Caco-2 (cell line): ENCODE measurements around the gene WDPCP. TPM values are rescaled to one million over a fixed set of nuclear protein-coding genes. Genes with fewer than 3 reads are reported as not detected.
A peak's percentile ranks its signal among the peaks of the same experiment; 100 is the strongest.

Source experiments
- BruUV-seq: library from RNA; stranded (reverse); fragments of 400-500 nt; replicated peaks from 2 replicates; lab custom pipeline; 2021; lab: Mats Ljungman, UMichigan
- CTCF ChIA-PET: fragments of 300-600 bp; sonication (Branson Sonifier 250); formaldehyde crosslinking; loops from one replicate; lab custom pipeline; 2022; ENCODE audit warnings: antibody characterized with exemption; lab: Charles Lee
- POLR2A ChIA-PET: fragments of 300-600 bp; sonication (Branson Sonifier 250); formaldehyde crosslinking; loops from one replicate; lab custom pipeline; 2022; ENCODE audit warnings: antibody characterized with exemption; lab: Charles Lee
- DNase-seq, 2 experiments: peaks; one replicate each; pipeline versions ENCODE4 v3.0.0 to v3.0.0-alpha.2; 2020 to 2022
- H3K27me3 ChIP-seq: replicated peaks from 2 replicates; pipeline ENCODE4 v1.6.0; 2011; ENCODE audit warnings: low read length; ENCODE audit not compliant: control insufficient read depth, insufficient read depth
- H3K36me3 ChIP-seq: 2 replicates; pipeline ENCODE4 v1.5.1; 2011; ENCODE audit warnings: low read length; ENCODE audit not compliant: control insufficient read depth, insufficient read depth
- H3K4me1 ChIP-seq: fragments of 250-450 bp; sonication (Bioruptor Pico); 2 replicates; pipeline ENCODE4 v1.5.1; 2020; ENCODE audit warnings: mild to moderate bottlenecking
- H3K4me3 ChIP-seq: 2 replicates; pipeline ENCODE4 v1.5.1; 2011; ENCODE audit warnings: low read depth, mild to moderate bottlenecking, control low read depth, low read length
- H3K9me3 ChIP-seq: fragments of 250-450 bp; sonication (Bioruptor Pico); 2 replicates; pipeline ENCODE4 v1.5.1; 2020; ENCODE audit warnings: mild to moderate bottlenecking, moderate library complexity
- H3K27ac Mint-ChIP-seq: one replicate; pipeline ENCODE4 v1.8.0; 2022; ENCODE audit warnings: mixed read lengths; ENCODE audit not compliant: unreplicated experiment
- H3K27me3 Mint-ChIP-seq: one replicate; pipeline ENCODE4 v1.8.0; 2022; ENCODE audit warnings: mixed read lengths; ENCODE audit not compliant: insufficient read depth, unreplicated experiment
- H3K36me3 Mint-ChIP-seq: one replicate; pipeline ENCODE4 v1.8.0; 2022; ENCODE audit warnings: mild to moderate bottlenecking, mixed read lengths; ENCODE audit not compliant: insufficient read depth, unreplicated experiment
- H3K4me1 Mint-ChIP-seq: one replicate; pipeline ENCODE4 v1.8.0; 2022; ENCODE audit warnings: low read depth, mixed read lengths; ENCODE audit not compliant: unreplicated experiment
- H3K4me3 Mint-ChIP-seq: one replicate; pipeline ENCODE4 v1.8.0; 2022; ENCODE audit warnings: mild to moderate bottlenecking, moderate library complexity, mixed read lengths; ENCODE audit not compliant: unreplicated experiment
- H3K9me3 Mint-ChIP-seq: one replicate; pipeline ENCODE4 v1.8.0; 2022; ENCODE audit warnings: mixed read lengths; ENCODE audit not compliant: unreplicated experiment
- intact Hi-C: fragments of 100-400 bp; cut with micrococcal nuclease; formaldehyde crosslinking; loops from one replicate; pipeline ENCODE4 v1.10.0; 2022; ENCODE audit not compliant: unreplicated experiment
- total RNA-seq: library from RNA; stranded (reverse); gene quantifications from 2 replicates; pipeline ENCODE4 v1.2.3, GENCODE V29; 2022
- TF ChIP-seq, protein P1 (sequence below), 2 experiments: fragments of 200-600 bp in 1 of 2; IDR thresholded peaks; 1 replicate in 1 of 2; 2 replicates in 1 of 2; pipeline versions ENCODE4 v1.5.1 to v1.8.0; 2011 to 2022; ENCODE audit warnings: antibody characterized with exemption in 1 of 2, control low read depth in 1 of 2, inconsistent platforms in 1 of 2, low read depth in 1 of 2, low read length in 1 of 2, mild to moderate bottlenecking in 1 of 2, moderate library complexity in 1 of 2; ENCODE audit not compliant: insufficient read depth in 1 of 2, severe bottlenecking in 1 of 2, unreplicated experiment in 1 of 2

The WDPCP gene
- total RNA-seq, 1 experiment from 2014 or later: 16.2 TPM

DNA sequence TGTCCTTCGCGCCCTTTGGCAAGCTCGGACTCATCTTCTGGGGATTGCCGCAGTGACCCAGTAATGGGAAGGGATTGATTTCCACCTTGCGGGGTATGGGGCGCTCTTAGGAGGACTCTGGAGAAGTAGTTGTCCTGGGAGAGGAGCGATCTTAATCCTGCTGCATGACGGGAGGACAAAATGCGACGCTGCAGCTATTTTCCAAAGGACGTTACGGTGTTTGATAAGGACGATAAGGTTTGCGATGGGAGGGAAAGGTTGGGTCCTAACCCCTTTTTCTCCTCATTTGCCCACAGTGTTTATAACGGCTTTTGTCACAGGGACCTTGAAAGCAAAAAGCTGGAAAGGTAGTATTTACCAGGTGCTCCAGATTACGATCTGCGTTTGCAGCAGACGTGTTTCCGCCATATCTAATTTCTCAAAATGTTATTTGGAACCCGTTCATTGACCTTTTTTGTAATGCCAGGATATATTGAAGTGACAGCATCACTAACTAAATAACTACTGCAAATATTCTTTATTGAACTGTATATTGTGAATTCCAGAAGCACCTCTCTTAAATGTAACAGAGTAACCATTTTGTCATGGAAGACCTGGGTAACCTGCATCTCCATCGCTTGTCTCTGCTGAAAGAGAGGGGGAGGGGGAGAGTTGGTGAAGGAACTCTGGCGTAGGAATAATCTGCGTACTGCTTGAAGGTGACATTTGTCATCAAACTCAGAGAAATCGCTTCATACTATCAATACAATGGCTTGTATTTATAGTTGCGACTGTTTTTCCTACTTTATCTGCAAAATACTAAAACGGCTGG is 1.1 kb upstream of the WDPCP start:
- H3K4me3 Mint-ChIP-seq: peak overlapping the region; percentile 92
- intact Hi-C loops: loop anchor here (2.0 kb wide), 1 partner anchor 271 kb away; no protein-coding TSS in a partner anchor
- H3K27me3 Mint-ChIP-seq: no peaks in the 10 kb centered on the region
- POLR2A ChIA-PET: interaction anchor here (1.0 to 1.8 kb wide), 3 partner anchors 22 to 252 kb away, joined by 4 to 10 read pairs (median 8); partner anchors contain the start of gene UGP2
- no peaks in the 10 kb centered on the region for H3K9me3 Mint-ChIP-seq
- Histone ChIP-seq H3K9me3 (no peaks in the 10 kb centered on the region), H3K36me3 (no peaks in the 10 kb centered on the region), H3K4me1 (0 out of 2 replicates have a peak, but pooled peaks cover 7% of the 10 kb centered on the region), H3K4me3 (peak overlapping the region; percentile 77), H3K27me3 (no peaks in the 10 kb centered on the region)
- CTCF ChIA-PET: no interaction called here
- peaks cover 28% of the 10 kb centered on the region for H3K36me3 Mint-ChIP-seq
- peak in 1 of 2 experiments; percentile 44 for DNase-seq
- H3K4me1 Mint-ChIP-seq: peaks cover 16% of the 10 kb centered on the region
- TSS peak; percentile 67 for BruUV-seq
- TF ChIP-seq, protein P1, sequence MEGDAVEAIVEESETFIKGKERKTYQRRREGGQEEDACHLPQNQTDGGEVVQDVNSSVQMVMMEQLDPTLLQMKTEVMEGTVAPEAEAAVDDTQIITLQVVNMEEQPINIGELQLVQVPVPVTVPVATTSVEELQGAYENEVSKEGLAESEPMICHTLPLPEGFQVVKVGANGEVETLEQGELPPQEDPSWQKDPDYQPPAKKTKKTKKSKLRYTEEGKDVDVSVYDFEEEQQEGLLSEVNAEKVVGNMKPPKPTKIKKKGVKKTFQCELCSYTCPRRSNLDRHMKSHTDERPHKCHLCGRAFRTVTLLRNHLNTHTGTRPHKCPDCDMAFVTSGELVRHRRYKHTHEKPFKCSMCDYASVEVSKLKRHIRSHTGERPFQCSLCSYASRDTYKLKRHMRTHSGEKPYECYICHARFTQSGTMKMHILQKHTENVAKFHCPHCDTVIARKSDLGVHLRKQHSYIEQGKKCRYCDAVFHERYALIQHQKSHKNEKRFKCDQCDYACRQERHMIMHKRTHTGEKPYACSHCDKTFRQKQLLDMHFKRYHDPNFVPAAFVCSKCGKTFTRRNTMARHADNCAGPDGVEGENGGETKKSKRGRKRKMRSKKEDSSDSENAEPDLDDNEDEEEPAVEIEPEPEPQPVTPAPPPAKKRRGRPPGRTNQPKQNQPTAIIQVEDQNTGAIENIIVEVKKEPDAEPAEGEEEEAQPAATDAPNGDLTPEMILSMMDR (IDR thresholded peaks at IDR 0.05; ENCODE audit: insufficient read depth in 1 of 2, low read depth in 1 of 2, low read length in 1 of 2, severe bottlenecking in 1 of 2, unreplicated experiment in 1 of 2): no peak
- peak overlapping the region; percentile 96 for H3K27ac Mint-ChIP-seq

DNA sequence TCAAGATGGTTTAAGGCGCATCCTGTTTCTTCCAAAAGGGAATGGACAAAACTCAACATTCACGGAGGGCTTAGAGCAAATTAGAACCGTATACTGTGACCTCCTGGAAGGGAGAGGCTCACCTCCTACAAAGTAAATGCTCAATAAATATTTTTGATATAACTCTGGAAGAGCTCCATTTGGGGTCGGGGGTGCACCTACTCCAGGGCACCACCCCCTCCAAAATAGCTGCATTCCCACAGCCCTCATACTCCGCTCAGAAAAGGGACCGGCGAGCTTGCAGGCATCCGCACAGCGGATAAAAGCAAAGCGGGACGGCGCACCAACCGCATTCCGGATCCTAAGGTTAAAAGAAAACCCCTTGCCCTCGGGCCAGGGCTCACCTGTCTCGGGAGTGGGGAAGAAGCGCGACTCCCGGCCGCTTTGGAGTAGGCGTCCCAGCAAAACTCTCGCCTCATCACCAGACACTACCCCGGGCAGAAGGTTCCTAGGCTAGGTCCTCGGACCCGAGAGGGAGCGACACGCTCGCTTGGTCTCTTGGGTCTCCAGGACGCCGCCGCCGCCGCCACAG is 378 bp downstream of the WDPCP start:
- H3K27me3 Mint-ChIP-seq: no peaks in the 10 kb centered on the region
- peak overlapping the region; percentile 95 for H3K4me3 ChIP-seq
- POLR2A ChIA-PET: interaction anchor here (0.5 to 1.8 kb wide), 6 partner anchors 9 to 254 kb away, joined by 3 to 10 read pairs (median 4); partner anchors contain the start of gene UGP2
- intact Hi-C loops: loop anchor here (1.0 to 2.0 kb wide), 3 partner anchors 26 to 273 kb away; partner anchors contain the start of gene UGP2
- no TSS peak for BruUV-seq
- peaks cover 10% of the 10 kb centered on the region for H3K4me1 Mint-ChIP-seq
- CTCF ChIA-PET: interaction anchor here (0.7 kb wide), 1 partner anchor 29 kb away, joined by 3 read pairs; no protein-coding TSS in a partner anchor
- no peaks in the 10 kb centered on the region for H3K9me3 ChIP-seq
- H3K27me3 ChIP-seq: no peaks in the 10 kb centered on the region
- no peaks in the 10 kb centered on the region for H3K9me3 Mint-ChIP-seq
- H3K4me1 ChIP-seq: 0 out of 2 replicates have a peak, but pooled peaks cover 7% of the 10 kb centered on the region
- peak in 1 of 2 experiments; percentile 6 for DNase-seq
- peaks cover 14% of the 10 kb centered on the region for H3K36me3 Mint-ChIP-seq
- no peaks in the 10 kb centered on the region for H3K36me3 ChIP-seq
- TF ChIP-seq, protein P1 (IDR thresholded peaks at IDR 0.05; ENCODE audit: insufficient read depth in 1 of 2, low read depth in 1 of 2, low read length in 1 of 2, severe bottlenecking in 1 of 2, unreplicated experiment in 1 of 2): no peak
- peak overlapping the region; percentile 92 for H3K4me3 Mint-ChIP-seq
- peak overlapping the region; percentile 96 for H3K27ac Mint-ChIP-seq

DNA sequence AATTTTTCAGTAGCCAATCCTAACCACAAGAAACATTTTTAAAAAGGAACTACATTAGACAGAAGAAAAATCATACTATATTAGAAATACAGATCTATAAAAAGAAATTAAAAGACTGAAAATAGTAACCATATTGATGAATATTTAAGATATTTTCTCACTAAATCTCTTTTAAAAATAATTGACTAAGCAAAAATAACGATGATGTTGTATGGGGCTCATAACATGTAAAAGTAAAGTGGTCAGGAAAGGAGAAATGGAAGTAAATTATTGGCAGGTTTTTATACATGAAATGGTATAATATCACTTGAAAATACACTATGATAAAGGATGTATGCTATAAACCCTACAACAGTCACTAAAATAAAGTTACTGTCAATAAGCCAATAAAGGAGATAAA is 5.4 kb downstream of the WDPCP start:
- no peaks in the 10 kb centered on the region for H3K9me3 ChIP-seq
- intact Hi-C loops: no loop called here
- ChIA-PET POLR2A (no interaction called here), CTCF (no interaction called here)
- no peak overlapping the region for H3K4me3 Mint-ChIP-seq
- 0 out of 2 replicates have a peak, but pooled peaks cover 7% of the 10 kb centered on the region for H3K4me1 ChIP-seq
- no peaks in the 10 kb centered on the region for H3K9me3 Mint-ChIP-seq
- no peaks in the 10 kb centered on the region for H3K36me3 ChIP-seq
- no peaks in the 10 kb centered on the region for H3K27me3 ChIP-seq
- no TSS peak for BruUV-seq
- no peaks in the 10 kb centered on the region for H3K27me3 Mint-ChIP-seq
- H3K4me1 Mint-ChIP-seq: peaks cover 10% of the 10 kb centered on the region
- no peaks in the 10 kb centered on the region for H3K36me3 Mint-ChIP-seq
- H3K4me3 ChIP-seq: no peak overlapping the region
- H3K27ac Mint-ChIP-seq: no peak overlapping the region
- no peak for DNase-seq
- TF ChIP-seq, protein P1 (IDR thresholded peaks at IDR 0.05; ENCODE audit: insufficient read depth in 1 of 2, low read depth in 1 of 2, low read length in 1 of 2, severe bottlenecking in 1 of 2, unreplicated experiment in 1 of 2): no peak
